Calu3 (cell line): ENCODE results near the gene AKAP13. TPM values are rescaled to one million over a fixed set of nuclear protein-coding genes. Genes with fewer than 3 reads are reported as not detected.
"Not testable (repeated sequence)": the region's sequence is repeated elsewhere in the genome, so short reads cannot be mapped to it uniquely, and the experiment has no call there.

ENCODE experiments used
- BruUV-seq: library from RNA; stranded (reverse); fragments of 400-500 nt; replicated peaks from 2 replicates; lab custom pipeline; 2021; lab: Mats Ljungman, UMichigan
- CTCF ChIA-PET: fragments of 300-600 bp; sonication (Branson Sonifier 250); formaldehyde crosslinking; loops from one replicate; lab custom pipeline; 2022; ENCODE audit warnings: antibody characterized with exemption; lab: Charles Lee
- DNase-seq: peaks from one replicate; pipeline ENCODE4 v3.0.0; 2022
- H3K27ac Mint-ChIP-seq: one replicate; pipeline ENCODE4 v1.8.0; 2022; ENCODE audit warnings: mixed read lengths; ENCODE audit not compliant: unreplicated experiment
- H3K27me3 Mint-ChIP-seq: one replicate; pipeline ENCODE4 v1.8.0; 2022; ENCODE audit warnings: mixed read lengths; ENCODE audit not compliant: unreplicated experiment
- H3K36me3 Mint-ChIP-seq: one replicate; pipeline ENCODE4 v1.8.0; 2022; ENCODE audit warnings: mild to moderate bottlenecking, moderate library complexity, mixed read lengths; ENCODE audit not compliant: insufficient read depth, unreplicated experiment
- H3K4me1 Mint-ChIP-seq: one replicate; pipeline ENCODE4 v1.8.0; 2022; ENCODE audit warnings: mild to moderate bottlenecking, low read depth, mixed read lengths; ENCODE audit not compliant: unreplicated experiment
- H3K4me3 Mint-ChIP-seq: one replicate; pipeline ENCODE4 v1.8.0; 2022; ENCODE audit warnings: mild to moderate bottlenecking, low read depth, moderate library complexity, mixed read lengths; ENCODE audit not compliant: unreplicated experiment
- H3K9me3 Mint-ChIP-seq: one replicate; pipeline ENCODE4 v1.8.0; 2022; ENCODE audit warnings: low read depth, mixed read lengths; ENCODE audit not compliant: unreplicated experiment
- intact Hi-C: fragments of 100-400 bp; cut with micrococcal nuclease; formaldehyde crosslinking; loops from one replicate; pipeline ENCODE4 v1.10.0; 2022; ENCODE audit not compliant: unreplicated experiment
- total RNA-seq: library from RNA; stranded (reverse); gene quantifications from 2 replicates; pipeline ENCODE4 v1.2.3, GENCODE V29; 2022
- TF ChIP-seq, protein P1 (sequence below): fragments of 200-600 bp; IDR thresholded peaks from one replicate; pipeline ENCODE4 v1.8.0; 2022; ENCODE audit warnings: antibody characterized with exemption; ENCODE audit not compliant: unreplicated experiment

AKAP13 gene
- total RNA-seq, 1 experiment from 2014 or later, result 145 TPM

DNA sequence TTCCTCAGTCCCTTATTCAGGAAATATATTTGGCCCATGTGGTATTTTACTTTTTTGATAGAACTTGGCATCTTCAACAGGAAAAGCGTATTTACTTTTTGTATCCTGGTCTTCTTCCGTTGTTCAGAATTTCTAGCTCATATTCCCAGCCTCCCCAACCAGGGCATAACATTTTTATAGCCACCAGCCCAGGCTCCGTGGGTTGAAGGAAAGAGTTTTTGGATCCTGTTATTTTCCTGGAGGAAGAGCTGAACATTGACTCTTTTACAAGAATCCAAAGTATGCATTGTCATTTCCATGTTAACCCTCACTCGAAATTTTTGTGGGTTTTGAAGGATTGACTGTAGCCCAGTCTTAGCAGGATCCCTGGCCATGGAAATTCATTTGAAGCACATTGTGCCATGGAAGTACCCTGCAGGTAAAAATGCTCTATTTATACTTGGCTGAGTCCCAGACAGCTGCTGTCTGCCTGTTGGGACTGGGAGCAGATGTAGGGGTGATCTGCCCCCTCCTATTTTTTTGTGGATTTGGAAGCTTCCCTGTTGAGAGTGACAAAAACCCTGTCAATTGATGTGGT is 98.8 kb downstream of the AKAP13 start:
- TF ChIP-seq, protein P1, sequence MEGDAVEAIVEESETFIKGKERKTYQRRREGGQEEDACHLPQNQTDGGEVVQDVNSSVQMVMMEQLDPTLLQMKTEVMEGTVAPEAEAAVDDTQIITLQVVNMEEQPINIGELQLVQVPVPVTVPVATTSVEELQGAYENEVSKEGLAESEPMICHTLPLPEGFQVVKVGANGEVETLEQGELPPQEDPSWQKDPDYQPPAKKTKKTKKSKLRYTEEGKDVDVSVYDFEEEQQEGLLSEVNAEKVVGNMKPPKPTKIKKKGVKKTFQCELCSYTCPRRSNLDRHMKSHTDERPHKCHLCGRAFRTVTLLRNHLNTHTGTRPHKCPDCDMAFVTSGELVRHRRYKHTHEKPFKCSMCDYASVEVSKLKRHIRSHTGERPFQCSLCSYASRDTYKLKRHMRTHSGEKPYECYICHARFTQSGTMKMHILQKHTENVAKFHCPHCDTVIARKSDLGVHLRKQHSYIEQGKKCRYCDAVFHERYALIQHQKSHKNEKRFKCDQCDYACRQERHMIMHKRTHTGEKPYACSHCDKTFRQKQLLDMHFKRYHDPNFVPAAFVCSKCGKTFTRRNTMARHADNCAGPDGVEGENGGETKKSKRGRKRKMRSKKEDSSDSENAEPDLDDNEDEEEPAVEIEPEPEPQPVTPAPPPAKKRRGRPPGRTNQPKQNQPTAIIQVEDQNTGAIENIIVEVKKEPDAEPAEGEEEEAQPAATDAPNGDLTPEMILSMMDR, result no peak
- intact Hi-C loops, result no loop called here
- Mint-ChIP-seq H3K27me3 (no peaks in the 10 kb centered on the region), H3K4me3 (no peak overlapping the region), H3K27ac (no peak overlapping the region), H3K4me1 (peaks cover 59% of the 10 kb centered on the region), H3K9me3 (no peaks in the 10 kb centered on the region), H3K36me3 (no peaks in the 10 kb centered on the region)
- DNase-seq, result no peak
- CTCF ChIA-PET, result no interaction called here
- no TSS peak for BruUV-seq

- intact Hi-C loops, result loop anchor here (5.0 to 10.0 kb wide), 3 partner anchors 184 to 354 kb away; no protein-coding TSS in a partner anchor
- H3K9me3 Mint-ChIP-seq, result no peaks in the 10 kb centered on the region
- H3K27ac Mint-ChIP-seq, result no peak overlapping the region
- no TSS peak for BruUV-seq
- H3K4me1 Mint-ChIP-seq, result peaks cover 46% of the 10 kb centered on the region
- no peaks in the 10 kb centered on the region for H3K27me3 Mint-ChIP-seq
- no peak overlapping the region for H3K4me3 Mint-ChIP-seq
- CTCF ChIA-PET, result interaction anchor here (0.6 kb wide), 1 partner anchor 397 kb away, joined by 11 read pairs; no protein-coding TSS in a partner anchor
- DNase-seq, result no peak
- H3K36me3 Mint-ChIP-seq, result no peaks in the 10 kb centered on the region
- TF ChIP-seq, protein P1, result no peak
Measured at GRCh38 chr15:85480923-85481322, 100.5 kb downstream of the AKAP13 start.

- H3K27me3 Mint-ChIP-seq, H3K27ac Mint-ChIP-seq, H3K4me3 Mint-ChIP-seq, CTCF ChIA-PET, BruUV-seq, DNase-seq, H3K36me3 Mint-ChIP-seq, H3K9me3 Mint-ChIP-seq: not testable (repeated sequence)
- H3K4me1 Mint-ChIP-seq, result peaks cover 41% of the 10 kb centered on the region
- intact Hi-C loops, result loop anchor here (5.0 to 10.0 kb wide), 3 partner anchors 184 to 353 kb away; no protein-coding TSS in a partner anchor
Measured at GRCh38 chr15:85481543-85481942, 101.1 kb downstream of the AKAP13 start.

GRCh38 chr15:85482894-85483293 is 102.5 kb downstream of the AKAP13 start:
- DNase-seq, result peak; percentile 23
- Mint-ChIP-seq H3K36me3 (peaks cover 2% of the 10 kb centered on the region), H3K9me3 (no peaks in the 10 kb centered on the region), H3K4me3 (no peak overlapping the region), H3K27me3 (no peaks in the 10 kb centered on the region), H3K27ac (peak overlapping the region; percentile 75), H3K4me1 (peaks cover 39% of the 10 kb centered on the region)
- no TSS peak for BruUV-seq
- TF ChIP-seq, protein P1, result no peak
- intact Hi-C loops, result loop anchor here (1.0 to 10.0 kb wide), 4 partner anchors 105 to 352 kb away; no protein-coding TSS in a partner anchor
- CTCF ChIA-PET, result no interaction called here

DNA sequence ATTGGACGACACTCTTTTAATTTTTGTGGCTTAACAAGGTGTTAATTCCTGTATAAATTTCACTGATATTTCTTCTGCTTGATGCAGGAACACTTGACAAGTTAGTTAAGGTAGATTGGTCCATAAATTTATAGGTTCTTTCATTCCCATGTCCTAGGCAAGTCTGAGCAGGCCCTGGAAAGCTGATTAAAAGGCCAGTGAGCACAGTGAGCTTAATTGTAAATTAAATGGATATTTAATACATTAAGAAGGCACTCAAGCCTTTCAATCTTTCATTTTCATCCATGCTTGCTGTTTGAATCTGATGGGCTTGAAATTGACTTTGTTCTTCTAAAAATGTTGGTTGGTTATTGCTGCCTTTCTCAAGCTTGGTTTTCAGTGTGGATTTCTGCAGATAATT is 103.6 kb downstream of the AKAP13 start:
- intact Hi-C loops, result loop anchor here (1.0 to 10.0 kb wide), 4 partner anchors 104 to 351 kb away; no protein-coding TSS in a partner anchor
- peaks cover 11% of the 10 kb centered on the region for H3K36me3 Mint-ChIP-seq
- not testable (repeated sequence) for H3K27me3 Mint-ChIP-seq, BruUV-seq, H3K27ac Mint-ChIP-seq, H3K9me3 Mint-ChIP-seq, H3K4me3 Mint-ChIP-seq, DNase-seq
- CTCF ChIA-PET, result interaction anchor here (0.6 kb wide), 1 partner anchor 21 kb away, joined by 3 read pairs; no protein-coding TSS in a partner anchor
- H3K4me1 Mint-ChIP-seq, result peaks cover 39% of the 10 kb centered on the region

- Mint-ChIP-seq H3K4me1 (peaks cover 41% of the 10 kb centered on the region), H3K36me3 (peaks cover 11% of the 10 kb centered on the region)
- H3K4me3 Mint-ChIP-seq, BruUV-seq, H3K9me3 Mint-ChIP-seq, DNase-seq, H3K27ac Mint-ChIP-seq, H3K27me3 Mint-ChIP-seq, CTCF ChIA-PET: not testable (repeated sequence)
- intact Hi-C loops, result loop anchor here (5.0 to 10.0 kb wide), 3 partner anchors 188 to 350 kb away; no protein-coding TSS in a partner anchor
Measured at GRCh38 chr15:85484923-85485322, 104.5 kb downstream of the AKAP13 start.
